ENCODE results near the gene C19orf25. TPM values are rescaled to one million over a fixed set of nuclear protein-coding genes. Genes with fewer than 3 reads are reported as not detected.

The C19orf25 gene
- total and polyA plus RNA-seq, 2 donors (not counting 1 experiment from before 2014, with no cell fraction given), result 34.2 to 68.3 TPM

DNA sequence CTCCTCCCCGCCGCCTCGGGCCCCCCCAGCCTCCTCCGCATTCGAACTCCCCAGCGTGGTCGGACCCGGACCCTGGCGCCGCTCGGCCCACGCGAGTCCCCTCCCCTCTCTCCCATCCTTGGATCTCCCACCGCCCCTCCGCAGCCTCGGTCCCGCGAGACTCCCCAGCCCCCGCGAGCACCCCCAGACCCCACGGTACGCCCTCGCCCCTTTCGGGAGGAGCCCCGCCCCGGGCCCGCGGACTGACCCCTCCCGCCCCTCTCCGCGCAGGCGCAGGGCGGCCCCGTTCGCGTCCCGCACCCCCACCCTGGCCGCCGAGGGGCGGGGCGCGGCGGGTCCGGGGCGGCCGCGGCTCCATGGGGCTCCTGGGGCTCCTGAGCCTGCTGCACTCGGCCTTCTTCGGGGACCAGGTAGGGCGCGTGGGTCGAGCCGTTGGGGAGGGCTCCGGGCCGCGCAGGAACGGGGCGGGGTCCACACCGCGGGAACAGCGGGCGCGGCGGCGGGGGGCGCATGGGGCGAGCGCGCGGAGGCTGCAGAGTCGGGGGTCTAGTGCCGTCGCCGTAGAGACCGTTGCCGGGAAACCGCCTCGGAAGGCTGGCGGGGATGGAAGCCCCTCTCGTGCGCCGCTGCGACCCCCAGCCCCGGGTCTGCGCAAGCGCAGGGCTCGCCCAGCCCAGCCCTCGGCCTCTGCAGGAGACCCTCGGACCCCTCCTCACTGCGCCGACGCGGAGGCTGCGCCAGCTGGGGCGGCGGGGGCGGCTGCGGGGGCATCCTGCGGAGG is 32.9 kb downstream of the C19orf25 start:
- 4% methylated on average over 94 of the region's 99 CpGs for WGBS (ENCODE audit: insufficient coverage)
- TF ChIP-seq, protein P1, sequence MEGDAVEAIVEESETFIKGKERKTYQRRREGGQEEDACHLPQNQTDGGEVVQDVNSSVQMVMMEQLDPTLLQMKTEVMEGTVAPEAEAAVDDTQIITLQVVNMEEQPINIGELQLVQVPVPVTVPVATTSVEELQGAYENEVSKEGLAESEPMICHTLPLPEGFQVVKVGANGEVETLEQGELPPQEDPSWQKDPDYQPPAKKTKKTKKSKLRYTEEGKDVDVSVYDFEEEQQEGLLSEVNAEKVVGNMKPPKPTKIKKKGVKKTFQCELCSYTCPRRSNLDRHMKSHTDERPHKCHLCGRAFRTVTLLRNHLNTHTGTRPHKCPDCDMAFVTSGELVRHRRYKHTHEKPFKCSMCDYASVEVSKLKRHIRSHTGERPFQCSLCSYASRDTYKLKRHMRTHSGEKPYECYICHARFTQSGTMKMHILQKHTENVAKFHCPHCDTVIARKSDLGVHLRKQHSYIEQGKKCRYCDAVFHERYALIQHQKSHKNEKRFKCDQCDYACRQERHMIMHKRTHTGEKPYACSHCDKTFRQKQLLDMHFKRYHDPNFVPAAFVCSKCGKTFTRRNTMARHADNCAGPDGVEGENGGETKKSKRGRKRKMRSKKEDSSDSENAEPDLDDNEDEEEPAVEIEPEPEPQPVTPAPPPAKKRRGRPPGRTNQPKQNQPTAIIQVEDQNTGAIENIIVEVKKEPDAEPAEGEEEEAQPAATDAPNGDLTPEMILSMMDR (IDR thresholded peaks at IDR 0.05), result no peak
- H3K4me1 Mint-ChIP-seq, result peaks cover 30% of the 10 kb centered on the region
- no peak overlapping the region for H3K4me3 ChIP-seq (ENCODE audit: control extremely low read depth in 1 of 5, extremely low read depth in 1 of 5, insufficient read depth in 1 of 5, low read depth in 2 of 5, low read length in 4 of 5)
- H3K9me3 Mint-ChIP-seq (ENCODE audit: insufficient read depth), result no peaks in the 10 kb centered on the region
- no peak overlapping the region for H3K27ac Mint-ChIP-seq
- H3K27me3 Mint-ChIP-seq, result peaks cover 32% of the 10 kb centered on the region
- peak; percentile 37 for DNase-seq
- peaks cover 19 to 33% of the 10 kb centered on the region in 2 donors for H3K4me1 ChIP-seq (ENCODE audit: control insufficient read depth in 2 of 2, insufficient read depth in 2 of 2, low read length in 2 of 2)
- H2AFZ ChIP-seq (ENCODE audit: insufficient read depth, low read depth, low read length, poor library complexity, severe bottlenecking), result no peak overlapping the region
- H3K27me3 ChIP-seq (replicated peaks in 1 of 4; ENCODE audit: control extremely low read depth in 1 of 4, control insufficient read depth in 3 of 4, insufficient read depth in 4 of 4, low read length in 3 of 4), result peaks cover 0 to 50% (median 29%) of the 10 kb centered on the region in 4 experiments
- H4K20me1 ChIP-seq (ENCODE audit: control insufficient read depth, insufficient read depth, low read length, poor library complexity, severe bottlenecking), result peaks cover 49% of the 10 kb centered on the region
- H3K4me3 Mint-ChIP-seq, result peak overlapping the region; percentile 10
- no peaks in the 10 kb centered on the region for H3K79me2 ChIP-seq (ENCODE audit: control insufficient read depth, insufficient read depth, low read length)
- no peak overlapping the region for H3K27ac ChIP-seq (ENCODE audit: low read length in 2 of 2)
- no peak overlapping the region for H3K9ac ChIP-seq (ENCODE audit: low read length)
- POLR2A ChIA-PET, result no interaction called here
- peaks cover 0 to 26% (median 0%) of the 10 kb centered on the region in 3 donors for H3K9me3 ChIP-seq (ENCODE audit: control extremely low read depth in 1 of 3, control insufficient read depth in 2 of 3, insufficient read depth in 1 of 3, low read length in 2 of 3)
- intact Hi-C loops (cut with micrococcal nuclease), result loop anchor here (2.0 kb wide), 1 partner anchor 33 kb away; the partner anchor contains the start of gene C19orf25
- H3K4me2 ChIP-seq (replicated peaks; ENCODE audit: low read depth, low read length, poor library complexity, severe bottlenecking), result peak overlapping the region; percentile 86
- no peak for ATAC-seq (ENCODE audit: low read depth)
- CTCF ChIA-PET, result interaction anchor here (0.8 to 2.5 kb wide), 3 partner anchors 9 to 352 kb away, joined by 3 to 11 read pairs (median 4); no protein-coding TSS in a partner anchor
- H3K36me3 ChIP-seq (replicated peaks in 1 of 2; ENCODE audit: control extremely low read depth in 1 of 2, control insufficient read depth in 1 of 2, extremely low read depth in 1 of 2, insufficient read depth in 2 of 2, low read length in 1 of 2), result peaks cover 0 to 6% of the 10 kb centered on the region in 2 experiments

All from B cell (primary cell).